Right kidney (tissue), 1 donor: ENCODE measurements around the gene BEND7.
"Not testable (repeated sequence)": the region's sequence is repeated elsewhere in the genome, so short reads cannot be mapped to it uniquely, and the experiment has no call there.

Experiments
- DNase-seq: peaks from one replicate; pipeline ENCODE4 v3.0.0-alpha.2; 2016

BEND7 gene

DNA sequence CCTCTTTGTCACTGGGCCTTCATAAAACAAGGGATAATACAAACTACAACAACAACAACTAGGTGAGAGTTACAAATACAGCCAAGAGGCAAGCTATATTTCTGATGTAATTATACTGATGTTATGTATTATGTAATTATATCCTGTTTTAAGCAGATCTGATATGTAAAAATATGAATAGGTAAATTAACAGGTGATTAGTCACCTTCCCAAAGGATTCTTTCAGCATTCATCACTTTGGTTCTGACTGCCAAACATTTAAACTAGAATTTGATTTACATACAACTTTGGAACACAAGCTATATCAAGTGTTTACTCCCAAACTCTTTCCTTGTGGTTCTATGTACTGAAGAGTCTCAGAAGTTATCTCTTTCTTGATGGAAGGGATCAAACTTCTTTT lies 53.7 kb downstream of the BEND7 start:
- DNase-seq: no peak

DNA sequence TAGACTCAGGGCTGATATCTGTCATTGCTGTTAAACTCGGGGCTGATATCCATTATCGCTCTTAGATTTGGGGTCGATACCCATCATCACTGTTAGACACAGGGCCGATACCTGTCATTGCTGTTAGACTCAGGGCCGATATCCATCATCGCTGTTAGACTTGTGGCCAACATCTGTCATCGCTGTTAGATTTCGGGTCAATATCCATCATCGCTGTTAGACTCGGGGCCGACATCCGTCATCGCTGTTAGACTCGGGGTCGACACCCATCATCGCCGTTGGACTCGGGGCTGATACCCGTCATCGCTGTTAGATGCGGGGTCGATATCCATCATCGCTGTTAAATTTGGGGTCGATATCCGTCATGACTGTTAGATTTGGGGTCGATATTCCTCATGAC lies 54.8 kb downstream of the BEND7 start:
- no peak for DNase-seq

GRCh38 chr10:13472359-13472758 lies 56.5 kb downstream of the BEND7 start:
- no peak for DNase-seq

DNA sequence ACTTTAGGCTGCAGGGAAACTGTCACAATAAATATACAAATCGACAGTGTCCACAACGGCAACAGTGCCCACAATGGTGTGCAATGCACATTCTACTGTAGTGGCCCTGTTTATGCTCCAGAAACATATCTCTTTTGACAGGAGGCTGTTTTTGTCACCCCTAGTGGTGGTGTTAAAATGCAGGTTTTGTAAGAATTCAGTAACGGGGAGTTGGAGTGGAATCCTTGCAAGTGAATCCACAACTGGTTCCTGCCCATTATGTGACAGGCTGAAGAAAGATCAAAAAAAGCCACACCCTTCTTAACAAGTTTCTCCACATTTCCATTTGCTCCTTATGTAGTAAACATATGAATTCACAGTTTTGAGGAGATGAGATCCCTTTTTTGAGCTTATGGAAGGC lies 58.5 kb downstream of the BEND7 start:
- no peak for DNase-seq

DNA sequence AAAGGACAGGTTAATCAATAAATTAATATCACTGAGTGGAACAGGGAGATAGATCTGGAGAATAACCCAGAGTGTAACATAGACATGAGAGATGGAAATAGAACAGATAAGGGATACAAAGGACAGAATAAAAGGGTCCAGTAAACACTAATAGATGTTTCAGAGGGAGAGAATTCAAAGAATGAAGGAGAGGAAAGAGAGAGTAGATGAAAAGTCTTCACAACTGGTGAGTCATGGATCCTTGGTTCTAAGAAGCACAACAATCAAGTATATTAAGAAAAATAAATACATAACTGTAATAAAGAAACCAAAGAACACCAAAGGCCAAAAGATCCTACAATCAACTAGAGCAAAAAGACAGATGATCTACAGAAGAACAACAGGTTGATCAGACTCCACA lies 66.3 kb downstream of the BEND7 start:
- no peak for DNase-seq

GRCh38 chr10:13458687-13459012 lies 70.2 kb downstream of the BEND7 start:
- no peak for DNase-seq

- DNase-seq: no peak
Measured at GRCh38 chr10:13457958-13458686, 70.7 kb downstream of the BEND7 start.

- DNase-seq: no peak
Measured at GRCh38 chr10:13453896-13454295, 74.9 kb downstream of the BEND7 start.

- no peak for DNase-seq
Measured at GRCh38 chr10:13450069-13450468, 78.7 kb downstream of the BEND7 start.

DNA sequence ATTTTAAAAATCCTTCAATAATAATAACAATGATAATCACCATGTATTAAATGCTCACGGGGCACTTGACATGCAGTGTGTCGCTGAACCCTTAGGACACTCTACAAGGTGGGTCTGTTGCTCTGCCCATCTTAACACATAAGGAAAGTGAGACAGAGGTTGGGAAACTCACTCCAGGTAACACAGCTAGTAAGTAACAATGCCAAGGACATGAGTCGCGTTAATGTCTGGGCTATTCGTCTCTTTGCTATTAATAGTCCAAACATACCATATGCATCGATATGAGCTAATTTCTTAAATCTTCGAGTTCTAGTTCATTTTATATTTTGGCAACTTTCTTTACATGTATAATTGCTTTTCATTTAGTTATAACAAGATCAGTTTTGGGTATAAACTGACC lies 79.5 kb downstream of the BEND7 start:
- DNase-seq: no peak

GRCh38 chr10:13448216-13448615 lies 80.6 kb downstream of the BEND7 start:
- DNase-seq: no peak

DNA sequence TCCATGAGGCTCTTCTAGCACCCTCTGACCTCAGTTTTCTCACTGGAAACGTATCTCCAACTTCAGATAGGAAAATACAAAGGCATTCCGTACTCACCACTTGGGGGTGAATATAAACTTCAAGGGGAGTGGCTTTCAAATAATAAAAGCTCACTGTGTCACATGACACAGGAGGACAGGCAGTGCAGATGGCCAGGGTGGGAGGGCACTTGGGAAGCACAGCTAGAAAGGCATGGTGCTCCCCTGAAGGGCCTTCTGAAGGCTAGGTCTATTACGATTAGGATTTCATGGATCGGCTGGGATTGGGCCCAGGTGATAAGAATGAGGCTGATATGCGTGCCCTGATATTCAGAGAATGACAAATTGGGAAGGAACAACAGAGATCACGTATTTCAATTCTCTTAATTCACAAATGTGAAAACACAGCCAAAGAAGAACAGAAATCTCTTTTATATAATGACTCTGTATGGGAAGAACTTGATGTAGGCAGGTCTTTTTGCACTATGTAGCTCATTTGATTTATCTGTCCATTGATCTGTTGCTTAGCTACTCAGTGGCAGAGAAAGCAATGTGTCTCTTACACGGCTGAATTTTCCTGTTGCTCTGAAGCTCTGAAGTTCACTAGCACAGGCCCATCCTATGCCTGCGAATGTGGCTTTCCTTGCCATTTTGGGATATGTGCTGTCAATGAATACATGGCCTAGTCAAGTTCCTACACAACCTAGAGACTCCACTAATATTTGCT lies 83.0 kb downstream of the BEND7 start:
- DNase-seq: no peak

DNA sequence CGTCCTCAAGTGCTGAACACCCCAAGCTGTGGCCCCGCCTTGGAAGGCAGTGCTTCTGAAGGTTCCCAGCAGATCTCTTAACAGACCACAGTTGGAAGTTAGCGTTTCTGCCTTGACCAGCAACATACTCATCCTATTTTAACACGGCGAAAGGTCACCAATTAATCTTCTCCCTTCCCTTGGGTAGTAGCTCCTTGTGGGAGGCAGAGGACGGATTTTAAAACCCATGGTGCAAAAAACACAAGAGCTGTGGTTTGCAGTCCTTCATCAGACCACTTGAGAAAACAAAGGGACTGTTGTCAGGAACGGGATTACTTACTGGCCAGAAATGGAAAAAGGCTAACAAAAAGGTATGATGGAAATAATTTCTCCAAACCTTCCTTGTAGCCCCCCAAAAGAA lies 87.3 kb downstream of the BEND7 start:
- DNase-seq: no peak

DNA sequence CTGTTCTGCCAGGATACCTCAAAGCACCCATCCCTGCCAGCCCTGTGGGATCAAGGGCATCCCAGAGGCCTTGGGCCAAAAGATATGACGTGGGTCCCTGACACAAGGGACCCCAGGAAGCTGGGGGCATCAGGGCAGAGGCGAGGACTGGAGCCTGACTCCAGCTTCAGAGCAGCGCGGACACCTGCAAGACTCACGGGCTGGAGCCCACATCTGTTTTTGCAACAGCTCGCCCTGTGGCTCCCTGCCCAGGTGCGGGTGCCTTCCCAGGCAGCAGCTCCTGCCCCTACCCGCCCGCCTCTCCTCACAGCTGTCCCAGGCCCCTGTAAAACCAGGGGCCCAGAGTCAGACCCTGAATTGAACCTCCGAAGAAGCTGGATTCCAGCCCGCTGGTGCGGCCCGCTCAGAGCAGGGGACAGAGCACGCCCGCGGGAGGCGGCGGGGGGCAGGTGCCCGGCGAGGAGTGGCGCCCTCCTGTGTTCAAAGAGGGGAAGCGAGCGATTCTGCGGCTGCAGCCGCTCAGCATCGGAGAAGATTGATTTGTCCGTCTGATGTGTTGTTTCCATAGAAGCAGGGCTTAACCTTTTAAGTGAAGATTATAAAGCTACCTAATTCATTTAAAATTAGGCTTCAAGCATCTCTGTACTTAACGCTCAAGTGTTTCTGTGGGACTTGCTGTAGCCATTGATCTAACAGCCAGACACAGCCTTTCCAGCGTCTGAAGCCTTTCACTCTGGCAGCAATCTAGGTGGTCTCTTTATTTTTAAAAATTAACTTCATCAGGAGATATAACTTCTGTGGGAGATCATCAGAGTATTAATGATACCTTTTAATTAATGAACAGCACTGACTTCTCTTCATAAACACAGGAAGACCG lies 88.4 kb downstream of the BEND7 start:
- peak; percentile 78 for DNase-seq

DNA sequence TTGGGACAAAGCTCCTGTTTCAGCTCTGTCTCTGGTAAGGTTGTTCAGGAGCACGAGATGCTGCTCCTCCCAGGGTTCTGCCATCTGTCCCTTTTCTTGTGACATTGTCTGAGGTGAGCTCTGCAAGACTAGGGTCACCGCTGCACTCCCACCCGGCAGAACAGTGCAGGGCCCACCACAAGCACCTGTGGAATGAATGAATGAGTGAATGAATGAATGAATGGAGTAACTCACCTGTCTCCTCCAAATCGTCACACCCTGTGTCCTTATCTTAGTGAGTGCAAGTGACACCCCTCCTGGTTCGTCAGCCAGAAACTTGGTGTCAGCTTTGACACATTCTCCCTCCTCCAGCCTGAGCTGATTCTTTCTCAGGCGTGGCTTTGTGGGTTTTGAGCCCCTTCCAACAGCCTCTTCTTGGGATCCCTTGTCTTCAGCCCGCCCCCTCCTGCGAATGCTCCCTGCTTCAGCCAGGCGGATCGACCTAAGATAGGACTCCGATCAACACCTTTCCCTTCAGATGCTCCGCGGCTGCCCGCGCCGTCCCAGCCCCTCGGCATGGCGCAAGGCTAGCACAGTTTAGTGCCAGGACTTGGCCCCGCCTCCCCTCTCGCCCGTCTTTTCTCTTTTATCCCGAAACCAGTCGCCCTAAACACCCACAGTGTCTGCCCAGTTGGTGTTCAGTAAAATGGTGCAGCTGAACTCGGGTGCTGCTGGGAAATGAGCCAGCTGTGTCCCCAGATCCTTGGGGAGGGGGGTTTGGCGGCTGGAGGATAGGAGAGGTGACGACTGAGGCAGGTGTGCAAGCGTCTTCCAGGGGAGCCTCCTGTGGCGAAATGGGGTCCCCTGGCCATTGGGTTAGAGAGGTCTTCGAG lies 89.3 kb downstream of the BEND7 start:
- DNase-seq: peak; percentile 57

DNA sequence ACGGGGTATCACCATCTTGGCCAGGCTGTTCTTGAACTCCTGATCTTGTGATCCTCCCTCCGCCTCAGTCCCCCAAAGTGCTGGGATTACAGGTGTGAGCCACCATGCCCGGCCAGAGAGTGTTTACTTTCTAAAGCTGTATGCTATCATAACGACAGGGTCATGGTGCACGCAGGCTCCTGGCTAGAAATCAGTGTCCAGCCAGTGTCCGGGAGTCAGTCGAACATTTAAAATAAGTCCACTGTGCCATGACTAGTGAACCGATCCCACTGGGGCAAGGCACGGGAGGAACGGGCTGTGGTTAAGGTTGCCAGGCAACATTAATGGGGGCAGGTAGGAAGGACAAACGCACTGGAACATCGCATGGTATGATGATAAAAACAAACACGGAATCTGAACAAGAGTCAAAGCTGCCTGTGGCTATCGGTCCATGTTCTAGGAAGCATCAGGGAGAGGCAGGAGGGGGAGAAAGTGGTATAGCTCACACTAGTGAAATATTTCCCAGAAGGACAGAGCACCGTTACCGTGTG lies 91.7 kb downstream of the BEND7 start:
- DNase-seq: no peak

GRCh38 chr10:13427943-13428342 lies 100.9 kb downstream of the BEND7 start:
- not testable (repeated sequence) for DNase-seq

GRCh38 chr10:13425397-13425796 lies 103.4 kb downstream of the BEND7 start:
- no peak for DNase-seq

DNA sequence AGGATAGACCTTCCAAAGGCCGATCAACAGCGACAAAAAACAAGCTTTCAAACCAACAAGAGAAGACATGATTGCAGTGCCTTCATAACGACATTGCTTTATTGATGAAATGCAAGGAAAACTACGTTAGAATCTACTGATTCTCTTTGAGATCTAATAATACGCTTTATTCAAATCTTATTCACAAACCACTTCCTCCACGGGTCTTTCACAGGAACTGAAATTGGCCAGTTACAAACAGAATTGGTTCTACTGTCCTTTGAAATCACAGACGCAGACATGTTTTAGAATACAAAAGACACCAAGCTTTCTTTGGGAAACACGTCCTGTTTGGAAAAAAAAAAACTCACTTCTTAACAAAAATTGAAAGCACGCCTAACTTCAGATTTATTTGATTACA lies 106.0 kb downstream of the BEND7 start:
- DNase-seq: no peak

DNA sequence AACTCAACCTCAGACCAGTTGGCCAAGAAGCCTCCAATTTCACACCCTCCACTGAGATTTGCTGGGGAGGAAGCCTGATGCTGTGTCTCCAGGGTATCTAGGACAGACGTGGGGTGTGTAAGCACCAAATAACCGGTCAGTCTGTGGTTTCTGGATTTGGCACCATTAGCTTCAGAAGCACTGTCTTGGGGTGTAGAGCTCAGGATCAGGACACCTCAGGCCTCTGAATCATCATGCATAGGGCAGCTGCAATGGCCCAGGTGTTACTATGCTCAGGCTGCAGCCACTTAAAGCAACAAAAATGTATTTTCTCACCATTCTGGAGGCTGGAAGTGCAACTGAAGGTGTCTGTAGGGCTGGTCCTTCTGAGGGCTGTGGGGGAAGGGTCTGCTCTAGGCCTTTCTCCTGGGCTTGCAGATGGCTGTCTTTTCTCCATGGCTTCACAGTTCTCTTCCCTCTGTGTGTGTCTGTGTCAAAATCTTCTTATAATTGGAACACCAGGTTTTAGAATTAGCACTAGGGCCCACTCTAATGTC lies 107.4 kb downstream of the BEND7 start:
- DNase-seq: no peak

DNA sequence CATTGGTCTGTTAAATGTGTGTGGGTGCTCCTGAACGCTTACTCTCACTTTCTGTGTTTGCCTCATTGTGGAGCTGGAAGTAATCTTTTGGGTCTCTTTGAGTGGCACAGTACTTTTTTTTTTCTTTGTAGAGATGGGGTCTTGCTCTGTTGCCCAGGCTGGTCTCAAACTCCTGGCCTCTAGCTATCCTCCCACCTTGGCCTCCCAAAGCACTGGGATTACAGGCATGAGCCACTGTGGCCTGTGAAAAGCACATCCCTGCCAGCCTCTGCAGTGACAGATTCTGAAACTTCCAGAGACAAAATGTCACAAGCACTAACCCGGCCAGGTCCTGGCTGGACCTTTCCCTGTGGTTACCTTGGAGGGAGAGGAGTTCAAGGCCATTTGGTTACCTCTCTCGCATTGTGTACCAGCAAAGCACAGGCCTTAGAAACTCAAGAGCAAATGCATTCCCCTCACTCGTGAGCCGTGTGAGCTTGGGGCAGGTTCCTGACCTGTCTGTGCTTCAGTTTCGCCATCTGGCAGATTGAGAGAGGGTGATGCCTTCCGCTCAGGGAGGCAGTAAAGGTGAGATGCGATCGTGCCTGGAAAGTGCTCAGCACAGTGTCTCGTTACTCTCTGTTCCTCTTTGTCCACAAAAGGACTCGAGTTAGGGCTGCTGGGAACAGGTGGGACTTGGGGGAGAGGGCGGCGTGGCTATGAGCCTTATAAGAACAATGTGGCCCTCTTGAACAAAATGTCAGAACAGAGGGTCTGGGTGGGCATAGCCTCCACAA lies 108.1 kb downstream of the BEND7 start:
- DNase-seq: no peak
